Activated CD8-positive, alpha-beta memory T cell treated with anti-CD3 and anti-CD28 coated beads for 1 hour (primary cell): ENCODE data around the gene NRCAM.
"Not testable (repeated sequence)": the region's sequence is repeated elsewhere in the genome, so short reads cannot be mapped to it uniquely, and the experiment has no call there.

Experiments
- DNase-seq, 2 donors: peaks; one replicate each; pipeline ENCODE4 v3.0.0-alpha.2; 2020; ENCODE audit warnings: low read depth in 1 of 2; ENCODE audit errors: extremely low read depth in 1 of 2

NRCAM gene

GRCh38 chr7:108286290-108286904 is 169.8 kb downstream of the NRCAM start:
- no peak for DNase-seq

DNA sequence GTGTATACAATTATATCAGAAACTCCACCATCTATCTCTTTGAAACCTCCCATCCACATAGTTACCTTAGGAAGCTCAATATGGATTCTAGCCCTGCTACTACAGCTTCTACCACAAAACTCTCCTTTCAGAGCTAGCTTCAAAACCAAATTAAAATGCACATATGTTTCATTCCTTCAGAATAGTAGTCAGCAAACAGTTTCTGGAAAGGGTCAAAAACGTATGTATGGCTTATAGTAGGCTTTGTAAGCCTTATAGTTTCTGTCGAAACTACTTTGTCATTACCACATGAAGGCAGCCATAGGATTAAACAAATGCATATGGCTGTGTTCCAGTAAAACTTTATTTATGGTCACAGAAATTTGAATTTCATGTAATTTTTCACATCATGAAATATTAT is 170.5 kb downstream of the NRCAM start:
- no peak for DNase-seq

DNA sequence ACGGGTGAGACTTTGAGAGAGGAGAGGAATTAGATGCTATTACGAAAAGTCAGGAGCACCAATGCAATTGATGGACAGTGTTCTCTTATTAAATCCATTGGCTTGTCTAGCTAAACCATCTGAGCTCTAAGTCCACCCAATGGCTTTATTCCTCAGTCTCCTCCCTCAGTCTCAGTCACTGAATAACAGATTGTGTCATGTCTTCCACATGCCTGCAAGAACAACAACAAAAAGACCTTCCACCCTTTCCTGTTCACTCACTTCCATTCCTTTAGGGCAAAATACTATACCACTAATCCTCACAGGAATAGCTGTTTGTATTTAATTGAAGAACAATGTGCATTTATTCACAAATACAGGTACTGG is 171.2 kb downstream of the NRCAM start:
- no peak for DNase-seq

DNA sequence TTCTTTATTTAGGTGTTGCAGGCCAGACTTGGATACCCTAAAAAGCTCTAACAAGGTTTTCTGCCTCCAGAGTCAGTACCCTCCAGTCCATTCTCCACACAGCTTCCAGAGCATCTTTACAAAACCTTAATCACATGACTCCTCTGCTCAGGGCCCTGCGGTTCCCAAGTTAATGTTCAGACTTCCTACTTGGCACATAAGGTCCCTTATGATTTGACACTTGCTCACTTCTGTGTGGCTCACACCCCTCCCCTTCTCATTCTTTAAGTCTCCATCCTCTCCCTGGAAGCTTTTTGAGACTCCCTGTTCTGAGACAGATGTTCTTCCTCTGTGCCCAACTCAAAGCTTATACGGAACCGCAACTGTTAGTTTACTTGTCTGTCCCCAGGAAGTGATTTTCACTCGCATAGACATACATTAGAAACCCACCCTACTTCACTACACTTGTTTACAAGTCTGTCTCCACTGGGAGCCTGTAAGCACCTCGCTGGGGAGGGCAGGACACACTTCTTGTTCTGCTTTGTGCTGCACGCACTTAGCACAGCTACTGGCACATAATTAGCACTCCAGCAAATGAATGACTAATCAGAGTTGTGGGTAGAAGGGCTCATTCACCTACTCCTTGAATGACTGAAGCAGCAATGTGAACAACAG is 171.8 kb downstream of the NRCAM start:
- no peak for DNase-seq

DNA sequence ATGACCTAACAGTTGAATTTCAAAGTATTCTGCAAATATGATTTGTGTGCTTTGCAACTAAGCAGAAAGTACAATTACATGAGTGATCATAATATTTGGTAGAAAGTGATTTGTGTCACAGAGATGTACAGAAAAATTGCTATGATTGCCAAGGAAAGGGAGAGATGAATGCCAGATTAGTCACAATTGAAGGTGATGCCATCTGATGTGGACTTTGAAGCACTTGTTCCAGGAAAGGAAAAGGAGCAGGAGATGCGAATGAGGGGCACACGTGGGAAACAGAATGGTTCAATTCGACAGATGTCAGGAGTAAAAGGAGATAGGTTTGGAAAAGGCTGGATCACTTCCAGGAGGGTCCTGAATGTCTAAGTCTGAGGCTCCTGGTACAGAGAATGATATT is 173.0 kb downstream of the NRCAM start:
- DNase-seq: no peak

DNA sequence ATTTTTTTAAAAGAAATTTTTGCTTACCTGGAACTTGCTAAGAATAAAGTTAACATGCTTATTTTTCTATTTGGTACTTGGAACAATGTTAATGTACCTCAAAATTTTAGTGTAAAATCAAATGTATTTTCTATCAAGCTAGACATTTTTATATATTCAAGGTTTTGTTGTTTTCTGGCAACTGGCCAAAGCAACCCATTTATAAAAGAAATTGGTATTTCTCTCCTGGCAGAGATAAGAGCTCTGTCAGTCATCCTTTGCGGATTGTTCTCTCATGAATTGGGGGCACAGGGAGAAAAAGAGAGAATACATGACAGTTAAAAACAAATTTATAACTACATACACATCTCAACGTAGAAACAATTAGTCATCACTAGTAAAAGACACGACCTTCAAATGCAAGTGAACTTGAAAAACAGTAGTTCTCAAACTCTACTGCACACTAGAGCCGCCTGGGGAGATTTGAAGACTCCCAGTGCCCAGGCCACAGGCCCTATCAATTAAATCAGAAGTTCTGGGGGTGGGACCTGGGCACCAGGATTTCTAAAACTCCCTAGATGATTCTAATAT is 173.7 kb downstream of the NRCAM start:
- DNase-seq: no peak

- DNase-seq: no peak
Observed at GRCh38 chr7:108280136-108280535, 176.1 kb downstream of the NRCAM start.

DNA sequence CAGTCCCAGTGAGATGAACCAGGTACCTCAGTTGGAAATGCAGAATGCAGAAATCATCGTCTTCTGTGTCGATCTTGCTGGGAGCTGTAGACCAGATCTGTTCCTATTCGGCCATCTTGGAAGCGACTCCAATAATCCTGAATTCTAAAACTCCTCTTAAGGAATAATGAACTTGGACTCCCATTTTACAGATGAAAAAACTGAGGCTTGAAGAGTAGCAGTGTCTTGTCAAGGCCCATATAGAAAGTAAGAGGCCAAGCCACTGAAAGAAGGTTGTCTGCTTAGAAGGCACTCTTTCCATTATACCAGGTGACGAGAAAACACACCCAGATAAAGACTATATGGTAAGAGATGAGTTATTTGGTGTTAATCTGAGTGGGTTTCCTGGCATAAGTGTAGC is 177.5 kb downstream of the NRCAM start:
- DNase-seq: no peak

GRCh38 chr7:108278281-108278680 is 178.0 kb downstream of the NRCAM start:
- no peak for DNase-seq

- not testable (repeated sequence) for DNase-seq
Observed at GRCh38 chr7:108274447-108274846, 181.8 kb downstream of the NRCAM start.

GRCh38 chr7:108272891-108273290 is 183.3 kb downstream of the NRCAM start:
- not testable (repeated sequence) for DNase-seq

GRCh38 chr7:108270385-108271015 is 185.7 kb downstream of the NRCAM start:
- no peak for DNase-seq

DNA sequence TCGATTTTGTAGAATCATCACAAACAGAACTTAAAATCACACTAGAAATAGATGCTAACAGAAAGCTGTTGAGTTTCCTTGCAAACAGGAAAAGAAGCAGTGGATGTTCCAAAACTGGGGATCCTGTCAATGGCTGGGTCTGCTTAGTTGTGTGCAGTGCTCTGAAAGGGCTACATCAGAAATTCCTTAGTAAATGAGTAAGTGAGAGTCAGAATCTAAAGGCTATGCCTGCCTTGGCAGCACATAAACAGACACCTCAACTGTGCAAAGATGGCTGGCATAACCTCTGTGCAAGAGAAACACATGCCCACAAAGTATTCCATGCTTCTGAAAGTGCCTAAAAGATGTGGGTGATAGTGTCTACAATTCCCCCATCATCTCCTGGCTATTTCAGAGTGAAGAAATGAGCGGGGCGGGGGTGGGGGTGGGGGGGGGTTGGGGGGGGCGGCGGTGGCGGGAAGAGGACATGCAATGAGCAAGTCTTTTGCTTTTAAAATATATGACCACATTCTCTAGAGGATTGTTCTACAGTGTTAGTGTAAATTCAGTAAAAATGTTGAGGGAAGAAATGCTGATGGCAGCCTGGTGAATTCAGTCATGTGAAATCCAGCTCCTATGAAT is 187.9 kb downstream of the NRCAM start:
- DNase-seq: no peak

GRCh38 chr7:108267615-108268014 is 188.6 kb downstream of the NRCAM start:
- no peak for DNase-seq

DNA sequence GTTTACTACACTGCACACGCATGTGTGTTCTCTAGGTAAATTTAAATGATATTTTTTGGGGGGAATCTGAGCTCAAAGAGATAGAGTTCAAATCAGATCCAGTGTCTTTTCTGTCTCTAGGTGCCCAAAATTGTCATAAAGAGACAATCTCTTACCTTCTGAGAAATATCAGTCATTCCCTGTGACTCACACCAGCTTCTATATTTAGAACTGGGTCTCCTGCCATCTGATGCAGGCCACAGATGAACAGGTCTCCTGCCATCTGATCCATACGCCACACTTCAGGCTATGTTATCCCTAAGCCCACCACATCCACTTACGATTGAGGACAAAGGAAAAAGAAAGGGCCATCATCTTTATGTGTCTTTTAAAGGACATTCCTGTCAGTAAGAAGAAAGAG is 189.7 kb downstream of the NRCAM start:
- DNase-seq: no peak

DNA sequence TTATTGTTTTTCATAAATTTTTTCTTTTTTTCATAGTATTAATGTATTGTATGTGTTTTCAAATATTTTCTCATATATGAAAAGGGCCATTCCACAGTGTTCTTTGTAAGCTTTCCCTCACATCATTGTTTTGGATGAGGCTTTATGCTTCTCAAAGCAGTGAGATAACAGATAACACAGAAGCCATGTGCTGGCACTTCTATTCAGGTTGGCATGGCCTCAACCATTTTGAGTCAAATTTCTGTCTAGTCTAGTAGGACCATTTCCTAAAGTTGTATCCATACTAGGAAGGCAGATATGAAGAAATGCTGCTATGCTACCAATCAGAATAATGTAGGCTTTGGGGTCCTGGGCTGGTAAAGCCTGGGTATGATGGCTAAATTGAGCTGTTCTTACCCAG is 190.2 kb downstream of the NRCAM start:
- no peak for DNase-seq

- no peak for DNase-seq
Observed at GRCh38 chr7:108265007-108265406, 191.2 kb downstream of the NRCAM start.

DNA sequence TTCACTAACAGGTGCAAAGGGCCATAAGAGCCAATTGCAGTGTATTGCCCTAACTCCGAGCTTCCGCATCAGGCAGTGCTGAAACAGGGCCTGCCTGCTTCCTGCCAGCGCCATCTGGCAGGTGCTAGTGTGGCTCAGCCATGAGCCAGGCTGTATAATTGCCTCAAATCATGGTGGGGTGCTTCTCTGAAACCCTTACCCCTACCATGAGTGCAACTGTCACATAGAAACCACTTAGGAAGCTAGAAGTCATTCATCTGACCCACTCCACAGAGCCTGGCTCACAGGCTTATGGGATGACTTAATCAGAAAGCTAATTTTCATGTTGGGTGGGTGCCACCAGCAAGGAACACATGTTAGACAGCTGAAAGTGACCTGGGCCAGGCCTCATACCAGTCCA is 192.8 kb downstream of the NRCAM start:
- no peak for DNase-seq

GRCh38 chr7:108261560-108262255 is 194.5 kb downstream of the NRCAM start:
- no peak for DNase-seq

- DNase-seq: not testable (repeated sequence)
Observed at GRCh38 chr7:108259447-108259846, 196.8 kb downstream of the NRCAM start.

GRCh38 chr7:108257954-108258353 is 198.3 kb downstream of the NRCAM start:
- no peak for DNase-seq
